HPDE6-E6E7 (cell line): ENCODE measurements around the gene MYH7.

Source experiments
- DNase-seq: peaks from one replicate; pipeline ENCODE4 v3.0.0; 2011; ENCODE audit warnings: missing footprints; ENCODE audit errors: extremely low spot score

Gene MYH7

GRCh38 chr14:23447361-23448350 lies 12.2 kb upstream of the MYH7 start:
- DNase-seq, result no peak

- no peak for DNase-seq
Observed at GRCh38 chr14:23446291-23446851, 10.9 kb upstream of the MYH7 start.

- DNase-seq, result no peak
Observed at GRCh38 chr14:23445773-23446172, 10.3 kb upstream of the MYH7 start.

GRCh38 chr14:23444314-23444713 lies 8.9 kb upstream of the MYH7 start:
- DNase-seq, result no peak

- no peak for DNase-seq
Observed at GRCh38 chr14:23443881-23444280, 8.4 kb upstream of the MYH7 start.

GRCh38 chr14:23443411-23443812 lies 8.0 kb upstream of the MYH7 start:
- DNase-seq, result no peak

GRCh38 chr14:23442721-23443356 lies 7.4 kb upstream of the MYH7 start:
- no peak for DNase-seq

GRCh38 chr14:23441076-23441475 lies 5.6 kb upstream of the MYH7 start:
- DNase-seq, result no peak

GRCh38 chr14:23439107-23439835 lies 3.8 kb upstream of the MYH7 start:
- no peak for DNase-seq

- no peak for DNase-seq
Observed at GRCh38 chr14:23438101-23438971, 2.9 kb upstream of the MYH7 start.

- DNase-seq, result no peak
Observed at GRCh38 chr14:23437133-23438100, 2.0 kb upstream of the MYH7 start.

- no peak for DNase-seq
Observed at GRCh38 chr14:23436327-23437132, 1.1 kb upstream of the MYH7 start.

- DNase-seq, result no peak
Observed at GRCh38 chr14:23434488-23435222, 805 bp downstream of the MYH7 start.

- DNase-seq, result no peak
Observed at GRCh38 chr14:23433457-23433856, 2.0 kb downstream of the MYH7 start.

- no peak for DNase-seq
Observed at GRCh38 chr14:23432946-23433345, 2.5 kb downstream of the MYH7 start.

GRCh38 chr14:23432102-23432925 lies 3.1 kb downstream of the MYH7 start:
- no peak for DNase-seq

- DNase-seq, result no peak
Observed at GRCh38 chr14:23431486-23431885, 4.0 kb downstream of the MYH7 start.
